ENCODE results near the gene CD8A. TPM values are rescaled to one million over a fixed set of nuclear protein-coding genes. Genes with fewer than 3 reads are reported as not detected.

Gene CD8A
- total and polyA plus RNA-seq, 10 of the 15 experiments (the other 5 are each of a cell fraction or from before 2014, with no cell fraction given): 0.15 to 0.43 TPM; not detected in 8

GRCh38 chr2:86825693-86826381 lies 35.1 kb upstream of the CD8A start (continued):
- TF ChIP-seq, protein P1, sequence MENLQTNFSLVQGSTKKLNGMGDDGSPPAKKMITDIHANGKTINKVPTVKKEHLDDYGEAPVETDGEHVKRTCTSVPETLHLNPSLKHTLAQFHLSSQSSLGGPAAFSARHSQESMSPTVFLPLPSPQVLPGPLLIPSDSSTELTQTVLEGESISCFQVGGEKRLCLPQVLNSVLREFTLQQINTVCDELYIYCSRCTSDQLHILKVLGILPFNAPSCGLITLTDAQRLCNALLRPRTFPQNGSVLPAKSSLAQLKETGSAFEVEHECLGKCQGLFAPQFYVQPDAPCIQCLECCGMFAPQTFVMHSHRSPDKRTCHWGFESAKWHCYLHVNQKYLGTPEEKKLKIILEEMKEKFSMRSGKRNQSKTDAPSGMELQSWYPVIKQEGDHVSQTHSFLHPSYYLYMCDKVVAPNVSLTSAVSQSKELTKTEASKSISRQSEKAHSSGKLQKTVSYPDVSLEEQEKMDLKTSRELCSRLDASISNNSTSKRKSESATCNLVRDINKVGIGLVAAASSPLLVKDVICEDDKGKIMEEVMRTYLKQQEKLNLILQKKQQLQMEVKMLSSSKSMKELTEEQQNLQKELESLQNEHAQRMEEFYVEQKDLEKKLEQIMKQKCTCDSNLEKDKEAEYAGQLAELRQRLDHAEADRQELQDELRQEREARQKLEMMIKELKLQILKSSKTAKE (IDR thresholded peaks at IDR 0.05; ENCODE audit: low read depth, poor library complexity, severe bottlenecking): no peak
- TF ChIP-seq RBBP5 (conservative IDR thresholded peaks at IDR 0.05) (no peak), MXI1 (IDR thresholded peaks at IDR 0.05; ENCODE audit: low read depth, low read length) (no peak), NFIC (IDR thresholded peaks at IDR 0.05; ENCODE audit: low read depth, low read length) (no peak)

- CTCF ChIA-PET: no interaction called here
- in situ Hi-C loops (cut with MboI) (no loop called here), intact Hi-C loops (cut with micrococcal nuclease; ENCODE audit: unreplicated experiment) (no loop called here)
- Histone ChIP-seq H3K4me3 (no peak overlapping the region), H3K79me2 (ENCODE audit: control insufficient read depth, insufficient read depth, low read length) (no peaks in the 10 kb centered on the region), H3K4me1 (ENCODE audit: control insufficient read depth, insufficient read depth, low read length) (no peaks in the 10 kb centered on the region), H3K36me3 (ENCODE audit: control insufficient read depth in 2 of 2, insufficient read depth in 2 of 2, low read length in 1 of 2) (no peaks in the 10 kb centered on the region), H3K4me2 (ENCODE audit: control insufficient read depth, insufficient read depth) (no peak overlapping the region), H3K27me3 (replicated peaks in 1 of 2; ENCODE audit: control insufficient read depth in 2 of 2, insufficient read depth in 2 of 2, low read length in 1 of 2) (peaks cover 0 to 3% of the 10 kb centered on the region in 2 experiments; a peak in 3 of 4 replicates), H3K27ac (ENCODE audit: control insufficient read depth, insufficient read depth) (no peak overlapping the region), H3K9ac (ENCODE audit: control insufficient read depth, insufficient read depth, low read length) (no peak overlapping the region), H3K9me3 (replicated peaks; ENCODE audit: control insufficient read depth, insufficient read depth, low read length) (no peaks in the 10 kb centered on the region; the same call in 2 of the 3 replicates), H2AFZ (ENCODE audit: control insufficient read depth, low read depth, low read length) (no peak overlapping the region), H4K20me1 (ENCODE audit: control insufficient read depth, insufficient read depth) (no peaks in the 10 kb centered on the region)
- POLR2A ChIA-PET: no interaction called here
- ATAC-seq: no peak
- RAD21 ChIA-PET (ENCODE audit: unreplicated experiment): no interaction called here
- no peak for FAIRE-seq
- WGBS (ENCODE audit: insufficient coverage, insufficient replicate concordance, low lambda C conversion rate, missing lambda C conversion rate): 53% methylated on average over 11 of the region's 11 CpGs
- TF ChIP-seq BHLHE40 (IDR thresholded peaks at IDR 0.05; ENCODE audit: borderline replicate concordance in 1 of 2, low read depth in 2 of 2, low read length in 1 of 2) (no peak), IRF3 (IDR thresholded peaks at IDR 0.05) (no peak), JUND (IDR thresholded peaks at IDR 0.05; ENCODE audit: low read depth, low read length) (no peak), EED (IDR thresholded peaks at IDR 0.05; ENCODE audit: low read depth) (no peak), ETV6 (conservative IDR thresholded peaks at IDR 0.05 in 1 of 2, IDR thresholded peaks at IDR 0.05 in 1 of 2; ENCODE audit: borderline replicate concordance in 1 of 2, low read depth in 1 of 2) (no peak), TCF3 (IDR thresholded peaks at IDR 0.05; ENCODE audit: borderline replicate concordance, insufficient read depth, low read depth, low read length) (no peak), TCF7 (IDR thresholded peaks at IDR 0.05; ENCODE audit: borderline replicate concordance) (no peak)
- SMC1A ChIA-PET (ENCODE audit: uncharacterized antibody, unreplicated experiment): interaction anchor here (0.7 kb wide), 1 partner anchor 233 kb away, joined by 3 read pairs; no protein-coding TSS in a partner anchor
- no TSS peak for BruUV-seq (replicated peaks)
- DNase-seq (ENCODE audit: low read depth, low spot score): no peak
These were observed 34.5 kb upstream of the CD8A start for GRCh38 chr2:86825036-86825692.
